Gastrocnemius medialis (tissue), 4 donors: ENCODE data around the gene CCDC185.

Experiments
- POLR2A ChIP-seq, 2 donors: fragments of 450-650 bp; IDR thresholded peaks; one replicate each; pipeline ENCODE4 v1.6.1; 2017; ENCODE audit warnings: antibody characterized with exemption in 2 of 2, mild to moderate bottlenecking in 2 of 2, moderate library complexity in 2 of 2
- TF ChIP-seq, protein P1 (sequence below), 5 experiments: fragments of 450-650 bp in 3 of 5; fragments of 200-600 bp in 2 of 5; sonication (generic) in 2 of 5; IDR thresholded peaks in 4 of 5; conservative IDR thresholded peaks in 1 of 5; 1 replicate in 4 of 5; 2 replicates in 1 of 5; pipeline ENCODE4 v1.5.1; 2016 to 2019; ENCODE audit warnings: antibody characterized with exemption in 5 of 5, mild to moderate bottlenecking in 3 of 5, moderate library complexity in 3 of 5

DNA sequence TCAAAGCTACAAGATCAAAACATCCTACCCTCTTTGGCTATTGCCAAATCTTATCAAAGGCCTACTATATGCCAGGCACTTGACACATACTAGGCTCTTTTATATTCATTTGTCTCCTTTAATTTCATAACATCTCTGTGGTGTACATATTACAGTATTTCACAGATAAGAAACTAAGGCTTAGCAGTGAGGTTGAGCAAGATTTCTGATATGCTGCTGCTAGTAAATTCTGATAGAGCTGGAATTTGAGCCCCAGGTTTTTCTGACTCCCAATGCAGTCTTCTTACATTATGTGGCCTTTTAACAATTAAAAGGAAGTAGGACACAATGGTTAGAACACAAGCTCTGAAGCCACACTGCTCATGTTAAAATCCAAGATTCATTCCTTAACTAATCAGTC is 16.8 kb downstream of the CCDC185 start:
- TF ChIP-seq, protein P1, sequence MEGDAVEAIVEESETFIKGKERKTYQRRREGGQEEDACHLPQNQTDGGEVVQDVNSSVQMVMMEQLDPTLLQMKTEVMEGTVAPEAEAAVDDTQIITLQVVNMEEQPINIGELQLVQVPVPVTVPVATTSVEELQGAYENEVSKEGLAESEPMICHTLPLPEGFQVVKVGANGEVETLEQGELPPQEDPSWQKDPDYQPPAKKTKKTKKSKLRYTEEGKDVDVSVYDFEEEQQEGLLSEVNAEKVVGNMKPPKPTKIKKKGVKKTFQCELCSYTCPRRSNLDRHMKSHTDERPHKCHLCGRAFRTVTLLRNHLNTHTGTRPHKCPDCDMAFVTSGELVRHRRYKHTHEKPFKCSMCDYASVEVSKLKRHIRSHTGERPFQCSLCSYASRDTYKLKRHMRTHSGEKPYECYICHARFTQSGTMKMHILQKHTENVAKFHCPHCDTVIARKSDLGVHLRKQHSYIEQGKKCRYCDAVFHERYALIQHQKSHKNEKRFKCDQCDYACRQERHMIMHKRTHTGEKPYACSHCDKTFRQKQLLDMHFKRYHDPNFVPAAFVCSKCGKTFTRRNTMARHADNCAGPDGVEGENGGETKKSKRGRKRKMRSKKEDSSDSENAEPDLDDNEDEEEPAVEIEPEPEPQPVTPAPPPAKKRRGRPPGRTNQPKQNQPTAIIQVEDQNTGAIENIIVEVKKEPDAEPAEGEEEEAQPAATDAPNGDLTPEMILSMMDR (IDR thresholded peaks at IDR 0.05 in 4 of 5, conservative IDR thresholded peaks at IDR 0.05 in 1 of 5): no peak
- no peak for TF ChIP-seq POLR2A (IDR thresholded peaks at IDR 0.05)
